Posterior vena cava (tissue), 2 donors: Measurements from ENCODE around the gene NTRK2. TPM values are rescaled to one million over a fixed set of nuclear protein-coding genes. Genes with fewer than 3 reads are reported as not detected.
"Not testable (repeated sequence)": the region's sequence is repeated elsewhere in the genome, so short reads cannot be mapped to it uniquely, and the experiment has no call there.

Experiments used
- DNase-seq: peaks from one replicate; pipeline ENCODE4 v3.0.0-alpha.2; 2020; ENCODE audit warnings: low spot score
- intact Hi-C, 2 donors: fragments of 100-400 bp; cut with DNase I; formaldehyde crosslinking; loops; one replicate each; pipeline versions ENCODE4 v1.14.1 to v1.14.2; 2022 to 2023
- total RNA-seq, 2 donors: library from RNA; stranded (reverse); fragmentation: NEBNext Ultra II Directional; extraction: Animal tissue kit (Norgen Biotek cat#: 25700); gene quantifications; one replicate each; pipeline ENCODE4 v1.2.1, GENCODE V29; 2021
- donor health status: DM: yes; HTN: yes; CAD: no.
- donor health status: DM: yes; HTN: yes; CAD: no.

The NTRK2 gene
- total RNA-seq, 2 donors from 2014 or later = 19.2 to 43.8 TPM

DNA sequence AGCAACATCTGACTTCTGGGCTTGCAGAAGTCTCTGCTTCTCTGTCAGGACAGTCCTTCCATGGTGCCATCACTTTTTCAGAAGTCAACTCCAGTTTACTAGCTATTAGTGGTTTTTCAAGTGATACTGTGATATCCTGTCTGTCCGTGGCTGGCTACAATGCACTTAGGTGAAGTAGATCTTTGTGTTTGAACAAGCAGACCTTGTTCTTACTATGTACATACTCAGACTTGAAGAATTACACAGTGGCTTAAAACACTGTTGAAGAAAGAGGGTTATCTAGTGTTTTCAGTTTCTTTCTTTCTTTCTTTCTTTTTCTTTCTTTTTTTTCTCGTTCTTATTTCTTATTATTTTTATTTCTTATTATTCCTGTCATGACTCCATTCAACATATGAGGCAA is 228.7 kb downstream of the NTRK2 start:
- no peak for DNase-seq
- intact Hi-C loops = no loop called here

DNA sequence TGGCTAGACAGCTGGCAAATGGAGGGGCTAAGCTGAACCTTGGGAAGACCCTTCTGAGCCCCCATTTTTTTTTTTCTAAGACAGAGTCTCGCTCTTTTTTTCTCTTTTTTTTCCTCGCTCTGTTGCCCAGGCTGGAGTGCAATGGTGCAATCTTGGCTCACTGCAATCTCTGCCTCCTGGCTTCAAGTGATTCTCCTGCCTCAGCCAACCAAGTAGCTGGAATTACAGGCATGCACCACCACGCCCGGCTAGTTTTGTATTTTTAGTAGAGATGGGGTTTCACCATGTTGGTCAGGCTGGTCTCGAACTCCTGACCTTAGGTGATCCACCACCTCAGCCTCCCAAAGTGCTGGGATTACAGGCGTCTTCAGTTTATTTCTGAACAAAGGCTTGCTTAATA is 229.1 kb downstream of the NTRK2 start:
- DNase-seq = not testable (repeated sequence)

DNA sequence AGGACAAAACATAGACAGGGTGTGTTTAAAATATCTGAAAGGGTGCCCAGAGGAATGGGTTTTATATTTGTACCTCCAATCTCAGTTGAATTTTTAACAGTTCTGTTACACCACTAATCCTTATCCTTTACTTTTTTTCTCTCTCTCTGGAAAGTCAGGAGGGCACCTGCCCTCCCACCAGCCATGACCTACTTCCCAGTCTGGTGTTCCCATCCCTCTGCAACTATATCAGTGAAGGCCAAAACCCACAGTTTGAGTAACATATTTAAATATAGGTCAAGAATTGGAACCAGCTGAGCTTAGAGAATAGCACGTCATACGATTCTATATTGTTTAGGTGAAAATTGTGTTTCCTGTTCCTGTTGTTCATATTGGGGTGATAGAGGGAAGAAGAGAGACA is 229.8 kb downstream of the NTRK2 start:
- DNase-seq = no peak
- intact Hi-C loops = no loop called here

More for the DNA sequence above, 229.1 kb downstream of the NTRK2 start:
- intact Hi-C loops = not testable (repeated sequence)

DNA sequence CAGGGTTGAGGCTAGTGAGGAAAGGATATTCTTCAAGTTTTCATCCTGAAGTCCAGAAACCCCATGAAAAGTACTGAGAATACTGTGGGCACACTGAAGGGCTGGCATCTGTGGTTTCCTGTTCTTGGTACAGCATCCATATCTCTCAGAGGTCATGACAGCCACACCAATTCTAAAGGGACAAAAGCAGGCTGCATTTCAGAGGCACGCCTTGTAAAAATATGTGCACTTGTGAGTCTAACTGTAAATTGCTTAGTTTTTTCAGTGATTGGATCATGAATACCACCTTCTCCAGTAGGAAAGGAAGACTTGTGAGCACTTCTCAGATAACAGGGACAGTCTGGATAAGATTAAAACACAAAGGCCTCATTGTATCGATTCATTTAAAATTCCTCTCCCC is 230.9 kb downstream of the NTRK2 start:
- intact Hi-C loops = no loop called here
- no peak for DNase-seq

DNA sequence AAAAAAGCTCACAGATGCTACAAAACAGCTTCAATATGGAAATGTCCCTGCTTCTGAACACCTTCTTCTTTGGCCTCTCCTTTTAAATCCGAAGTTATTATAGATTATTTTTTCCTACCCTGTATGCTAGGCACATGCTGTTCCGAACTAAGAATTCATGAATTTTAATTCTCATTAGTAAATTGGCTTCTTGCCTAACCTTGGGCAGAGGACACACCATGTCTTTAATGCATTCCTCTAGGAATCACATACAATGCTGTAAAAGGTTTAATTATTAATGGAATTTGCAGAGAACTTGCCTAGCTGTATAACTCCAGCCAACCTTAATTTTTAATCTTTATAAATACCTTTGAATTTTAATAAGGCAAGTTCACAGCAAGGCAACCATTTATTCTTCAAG is 234.4 kb downstream of the NTRK2 start:
- intact Hi-C loops = no loop called here

DNA sequence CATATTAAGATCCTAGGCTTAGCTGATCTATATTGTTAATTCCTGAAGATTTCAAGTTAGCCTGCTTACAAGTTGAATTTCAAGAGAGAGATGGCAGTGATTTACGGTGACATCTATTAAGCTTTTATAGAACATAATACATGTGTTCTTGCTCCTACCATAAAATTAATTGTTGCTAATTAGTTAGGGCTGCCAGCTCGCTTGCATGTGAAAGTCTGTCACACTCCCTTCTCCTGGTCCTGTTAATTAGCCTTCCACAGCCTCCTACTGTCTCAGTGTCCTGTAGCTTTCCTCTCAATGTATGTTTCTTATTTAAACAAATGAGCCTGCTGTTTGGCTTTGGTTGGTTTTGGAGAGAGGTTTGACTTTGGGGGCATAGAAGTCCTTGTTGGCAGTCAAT is 247.2 kb downstream of the NTRK2 start:
- intact Hi-C loops = no loop called here
- no peak for DNase-seq

More for the DNA sequence above, 234.4 kb downstream of the NTRK2 start:
- no peak for DNase-seq

DNA sequence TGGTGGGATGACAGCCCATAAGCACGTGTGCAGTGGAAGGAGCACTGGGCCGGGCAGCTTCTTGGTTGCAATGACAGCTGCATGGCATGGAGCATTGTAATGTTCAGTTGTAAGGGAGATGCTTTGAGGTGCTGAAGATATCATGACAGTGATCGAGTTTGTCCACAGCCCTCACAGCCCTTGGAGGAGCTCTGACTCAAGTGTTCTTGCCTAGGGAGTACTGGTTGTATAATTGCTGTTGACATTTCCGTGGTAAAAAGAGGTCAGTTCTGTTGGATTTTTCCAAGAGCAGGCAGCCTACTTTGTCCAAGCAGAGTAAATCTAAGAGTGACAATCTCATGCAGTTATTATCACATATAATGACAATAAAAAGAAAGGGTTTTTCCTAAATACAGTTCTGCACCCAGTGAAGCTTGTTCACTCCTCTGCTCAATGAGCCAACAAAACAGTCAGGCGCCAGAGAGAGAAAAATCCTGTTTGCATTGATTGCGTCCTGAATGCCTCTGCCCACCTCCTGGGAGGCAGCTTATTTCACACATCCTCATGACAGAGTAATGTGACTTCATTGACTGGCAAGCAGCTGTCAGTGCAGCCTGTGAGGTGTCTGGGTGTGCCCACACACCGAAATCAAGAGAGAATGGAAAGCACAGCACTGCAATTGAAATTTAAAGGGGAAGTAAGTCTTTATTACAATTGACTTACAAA is 248.0 kb downstream of the NTRK2 start:
- no peak for DNase-seq
- intact Hi-C loops = no loop called here

DNA sequence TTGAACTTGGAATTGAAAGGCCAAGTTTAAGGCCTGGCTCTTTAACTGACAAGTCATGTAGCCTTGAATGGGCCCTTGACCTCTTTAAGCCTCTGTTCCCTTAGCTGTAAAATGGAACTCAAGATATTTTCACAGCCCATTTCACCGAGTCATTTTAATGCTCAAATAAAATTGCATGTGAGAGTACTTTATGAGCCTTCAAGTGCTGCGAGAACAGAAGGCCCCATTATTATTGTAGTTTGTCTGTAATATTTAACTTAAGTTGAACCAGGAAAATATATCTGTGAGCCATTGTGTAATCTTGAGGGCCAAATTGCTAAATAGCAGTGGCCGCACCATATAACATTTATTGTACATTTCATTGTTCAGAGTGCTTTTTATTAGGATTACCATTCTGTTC is 249.9 kb downstream of the NTRK2 start:
- no peak for DNase-seq
- intact Hi-C loops = no loop called here

DNA sequence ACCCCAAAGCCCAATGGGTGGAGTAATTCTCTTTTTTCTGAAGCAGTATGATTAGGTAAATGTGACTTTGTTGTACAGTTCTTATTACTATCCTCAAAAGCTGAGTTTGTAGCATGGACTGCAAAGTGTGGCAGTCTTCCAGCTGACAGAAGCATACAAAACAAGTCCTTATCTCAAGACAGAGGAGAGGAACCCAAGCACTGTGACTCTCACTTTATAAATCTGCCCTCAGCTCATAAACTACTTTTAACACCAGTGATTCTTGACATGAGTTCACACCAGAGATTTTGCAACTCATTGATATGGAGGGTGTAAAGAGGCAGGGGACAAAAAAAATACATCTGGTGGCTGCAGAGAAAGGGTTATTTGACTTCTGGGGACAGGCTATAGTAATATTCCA is 251.6 kb downstream of the NTRK2 start:
- DNase-seq = no peak
- intact Hi-C loops = no loop called here

DNA sequence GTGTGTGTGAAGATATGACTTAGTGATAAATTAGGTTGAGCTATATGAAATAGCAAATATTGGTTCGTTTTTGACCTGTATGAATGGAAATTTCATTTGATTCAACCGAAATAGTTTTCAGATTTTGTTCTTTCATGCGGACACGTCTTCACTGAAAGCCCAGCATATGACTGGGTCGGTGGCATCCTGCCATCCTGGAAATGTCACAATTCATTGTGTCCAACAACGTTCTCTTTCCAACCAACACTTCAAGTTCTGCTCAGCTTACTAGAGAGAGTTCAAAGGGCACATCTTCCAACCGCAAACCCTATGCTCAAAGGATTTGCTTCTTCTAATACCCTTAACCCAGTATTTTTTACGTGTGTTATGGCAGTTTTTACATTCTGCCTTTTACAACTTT is 252.5 kb downstream of the NTRK2 start:
- intact Hi-C loops = no loop called here
- DNase-seq = no peak

DNA sequence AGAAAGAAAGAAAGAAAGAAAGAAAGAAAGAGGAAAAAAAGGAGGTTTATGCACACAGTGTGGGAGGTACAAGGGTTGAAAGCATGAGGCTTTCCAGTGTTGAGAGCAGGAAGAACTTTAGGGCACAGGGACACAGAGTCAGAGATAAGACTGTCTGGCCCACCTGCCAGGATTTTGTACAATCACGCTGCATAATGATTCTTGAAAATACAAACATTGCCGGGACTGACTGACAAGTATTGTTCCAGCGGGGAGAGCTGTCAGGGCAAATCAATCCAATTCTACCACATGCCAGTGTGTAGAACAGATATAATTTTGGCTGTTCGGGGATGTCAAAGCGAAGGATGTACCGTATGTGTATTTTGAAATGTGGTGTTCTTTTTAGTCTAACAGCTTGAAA is 254.7 kb downstream of the NTRK2 start:
- DNase-seq = no peak
- intact Hi-C loops = no loop called here

DNA sequence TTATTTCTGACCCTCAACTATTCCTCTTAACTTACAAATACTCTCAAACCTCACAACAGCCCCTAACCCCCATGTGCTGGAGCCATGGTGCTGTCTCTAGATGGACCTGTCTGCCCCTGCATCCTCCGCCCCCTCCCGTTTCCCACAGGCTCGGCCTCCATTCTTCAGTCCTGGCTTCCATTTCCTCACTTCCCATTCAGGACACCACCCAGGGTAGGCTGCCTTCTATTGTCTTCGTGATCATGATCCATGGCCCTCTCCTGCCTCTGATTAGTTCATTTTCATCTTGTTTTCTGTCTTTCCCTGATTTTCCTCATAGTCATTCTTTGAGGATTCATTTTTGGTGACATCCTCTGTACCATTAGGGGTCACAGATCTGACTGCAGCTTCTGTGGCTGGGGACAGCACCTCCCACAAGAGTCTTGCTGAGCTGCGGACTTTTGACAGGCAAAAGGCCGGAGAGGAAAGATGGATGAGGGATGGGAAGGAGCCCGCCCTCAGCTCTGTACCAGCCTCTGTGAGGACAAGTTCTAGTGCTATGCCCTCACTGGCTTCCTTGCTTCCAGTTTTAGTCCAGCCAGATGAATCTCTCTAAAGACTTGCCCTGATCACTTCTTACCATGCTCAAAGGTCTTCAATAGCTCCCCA is 255.8 kb downstream of the NTRK2 start:
- no peak for DNase-seq
- intact Hi-C loops = no loop called here

DNA sequence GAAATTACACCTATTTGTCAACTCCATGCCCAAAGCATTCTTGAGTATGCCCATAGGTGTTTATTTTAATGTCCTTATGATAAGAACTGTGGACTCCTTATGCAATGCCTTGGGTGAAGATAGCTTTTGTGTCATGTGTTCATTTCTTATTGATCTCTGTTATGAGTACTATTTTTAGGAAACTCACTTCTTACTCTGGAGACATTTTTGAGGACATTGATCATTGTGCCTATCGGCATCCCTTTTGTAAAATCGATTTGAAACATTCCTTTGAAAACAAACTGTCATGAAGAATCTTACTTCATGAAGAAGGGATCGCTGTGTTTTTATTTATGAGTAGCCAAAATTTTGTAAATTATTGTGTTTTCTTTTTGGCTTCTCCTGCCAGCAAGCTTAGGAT is 257.3 kb downstream of the NTRK2 start:
- intact Hi-C loops = no loop called here
- no peak for DNase-seq

DNA sequence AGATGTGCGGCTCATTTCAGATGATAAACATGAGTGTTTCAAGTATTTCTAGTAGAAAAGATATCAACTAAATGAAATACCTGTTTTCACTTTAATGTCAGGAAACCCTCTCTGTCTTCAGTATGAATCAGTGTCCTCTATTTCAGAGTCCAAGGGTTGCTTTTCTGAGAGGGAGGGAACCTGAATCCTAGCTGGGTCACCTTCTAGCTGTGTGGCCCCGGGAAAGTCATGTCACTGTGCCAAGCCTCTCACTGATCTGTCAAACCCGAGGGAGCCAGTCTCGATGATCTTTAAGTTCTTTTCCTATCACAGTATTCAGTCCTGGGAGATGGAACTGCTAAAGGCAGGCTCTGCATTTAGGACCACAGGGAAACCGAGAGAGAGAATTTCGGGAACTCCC is 258.9 kb downstream of the NTRK2 start:
- intact Hi-C loops = no loop called here
- no peak for DNase-seq

DNA sequence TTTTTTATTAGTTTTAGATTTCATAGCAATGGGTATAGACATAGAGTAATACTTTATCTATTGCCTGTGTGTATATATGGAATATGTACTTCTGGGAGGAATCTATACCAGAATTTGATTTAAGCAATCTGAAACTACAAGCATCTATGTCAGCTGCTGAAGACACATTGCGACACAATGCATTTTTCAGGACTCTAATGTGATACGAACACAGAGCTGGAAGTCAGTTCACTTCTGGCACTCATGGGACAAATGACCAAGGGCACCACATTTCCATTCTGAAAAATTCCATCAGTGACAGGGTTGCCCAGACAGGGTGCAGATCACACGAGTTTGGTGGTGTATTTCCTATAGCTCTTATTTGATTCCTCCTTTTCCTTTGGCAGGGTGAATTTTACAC is 259.5 kb downstream of the NTRK2 start:
- intact Hi-C loops = no loop called here
- no peak for DNase-seq

DNA sequence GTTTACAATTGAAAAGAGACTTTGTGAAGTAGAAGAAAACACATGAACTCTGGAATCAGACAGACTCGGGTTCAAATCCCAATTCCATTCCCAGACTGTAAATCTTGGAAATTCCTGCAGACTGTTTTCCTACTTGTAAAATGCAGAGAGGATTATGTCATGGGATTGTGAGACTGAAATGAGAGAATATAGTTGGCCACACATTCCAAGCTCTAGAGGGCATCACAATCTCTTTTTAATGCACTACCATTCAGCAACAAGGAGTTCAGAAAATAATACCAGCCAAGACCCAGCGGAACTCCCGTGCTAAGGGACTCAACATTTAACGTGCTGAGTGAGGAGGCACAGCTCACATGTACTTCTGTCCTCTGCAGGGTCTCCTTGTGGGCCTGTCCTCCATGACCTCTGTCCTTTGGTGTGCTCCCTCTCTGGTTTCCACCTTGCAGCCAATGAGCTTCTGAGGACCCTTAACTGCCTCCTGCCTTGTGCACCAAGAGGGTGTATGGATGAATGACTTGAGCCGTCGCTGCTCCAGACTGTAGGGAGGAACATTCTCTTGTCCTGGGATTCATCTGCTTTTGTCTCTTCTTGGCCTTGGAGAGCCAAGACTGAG is 263.5 kb downstream of the NTRK2 start:
- no peak for DNase-seq
- intact Hi-C loops = no loop called here

DNA sequence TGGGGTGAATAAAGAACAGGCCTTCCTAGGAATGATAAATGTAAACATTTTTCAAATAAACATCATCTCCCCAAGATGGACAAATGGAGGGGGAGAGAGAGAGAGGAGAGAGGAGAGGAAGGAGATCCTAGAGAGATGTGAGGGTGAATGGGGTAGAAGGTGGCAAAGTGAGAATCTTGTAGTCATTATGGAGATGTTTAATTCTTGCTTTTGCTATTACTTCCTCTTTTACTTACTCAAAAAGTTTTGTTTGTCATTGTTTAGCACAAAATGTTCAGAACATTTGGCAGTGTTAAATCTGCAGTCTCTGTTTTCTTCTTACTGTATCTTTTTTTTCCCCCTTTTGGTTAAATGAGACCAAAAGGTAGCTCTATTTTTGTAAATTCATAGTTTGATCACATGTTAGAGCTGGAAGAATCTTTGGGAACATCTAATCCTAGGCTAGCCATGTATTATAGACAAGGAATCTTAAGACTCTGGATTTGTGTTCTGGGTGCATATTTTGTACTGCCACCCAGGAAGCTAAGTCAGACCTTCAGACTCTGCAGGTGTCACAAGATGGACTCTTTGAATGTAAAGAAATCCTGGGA is 266.1 kb downstream of the NTRK2 start:
- intact Hi-C loops = no loop called here
- no peak for DNase-seq

DNA sequence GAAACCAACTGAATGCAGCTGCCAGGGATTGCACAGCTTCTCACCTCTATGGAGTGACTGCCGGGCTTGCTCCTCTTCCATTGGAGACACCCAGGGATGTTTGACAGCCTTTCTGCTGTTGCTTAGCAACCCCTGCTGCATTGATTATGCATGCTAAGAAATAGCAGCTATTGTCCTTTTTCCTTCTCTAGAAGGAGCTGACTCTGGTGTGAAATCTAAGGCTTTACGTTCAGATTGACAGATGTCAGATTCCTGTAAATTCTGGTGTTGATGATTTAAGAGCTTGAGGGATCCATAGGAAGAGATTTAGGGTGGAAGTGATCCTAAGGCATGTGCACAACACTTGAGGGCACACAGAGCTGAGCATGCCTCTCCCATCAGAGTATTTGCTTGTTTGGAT is 267.7 kb downstream of the NTRK2 start:
- intact Hi-C loops = no loop called here
- no peak for DNase-seq

DNA sequence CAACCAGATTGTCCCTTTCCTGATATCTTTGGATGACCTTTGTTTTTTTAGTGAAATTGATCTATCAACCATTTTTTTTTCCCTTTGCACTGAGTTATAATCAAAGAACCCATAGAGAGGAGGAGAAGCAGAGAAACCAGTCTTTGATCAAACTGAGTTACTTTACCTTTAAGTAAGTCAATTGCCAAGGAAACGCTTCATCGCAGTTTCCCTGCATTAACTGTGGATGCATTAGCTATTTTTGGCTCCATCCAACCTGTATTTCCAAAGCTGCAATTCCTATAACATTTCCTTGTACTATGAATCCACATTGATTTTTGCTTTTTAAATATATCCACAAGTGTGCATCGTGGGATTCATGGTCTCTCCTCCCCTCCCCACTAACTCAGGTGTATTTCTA is 268.1 kb downstream of the NTRK2 start:
- DNase-seq = no peak
- intact Hi-C loops = no loop called here

DNA sequence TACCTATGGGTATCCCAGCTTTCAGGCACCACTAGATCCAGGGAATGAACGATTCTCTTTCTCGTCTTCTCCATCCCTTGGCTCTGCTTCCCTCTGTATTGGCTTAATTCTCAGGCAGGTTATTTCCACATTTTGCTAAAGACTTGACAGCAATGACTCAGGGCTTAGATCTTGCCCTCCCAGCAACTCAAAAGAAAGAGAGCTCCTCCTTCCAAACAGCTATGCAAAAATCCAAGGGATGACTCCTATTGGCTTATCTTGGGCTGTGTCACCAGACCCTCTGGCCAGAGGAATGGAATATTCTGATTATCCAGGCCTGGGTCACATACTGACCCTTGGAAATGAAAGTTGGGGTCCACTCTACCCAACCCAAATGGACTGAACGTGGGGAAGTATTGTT is 270.2 kb downstream of the NTRK2 start:
- no peak for DNase-seq
- intact Hi-C loops = no loop called here

DNA sequence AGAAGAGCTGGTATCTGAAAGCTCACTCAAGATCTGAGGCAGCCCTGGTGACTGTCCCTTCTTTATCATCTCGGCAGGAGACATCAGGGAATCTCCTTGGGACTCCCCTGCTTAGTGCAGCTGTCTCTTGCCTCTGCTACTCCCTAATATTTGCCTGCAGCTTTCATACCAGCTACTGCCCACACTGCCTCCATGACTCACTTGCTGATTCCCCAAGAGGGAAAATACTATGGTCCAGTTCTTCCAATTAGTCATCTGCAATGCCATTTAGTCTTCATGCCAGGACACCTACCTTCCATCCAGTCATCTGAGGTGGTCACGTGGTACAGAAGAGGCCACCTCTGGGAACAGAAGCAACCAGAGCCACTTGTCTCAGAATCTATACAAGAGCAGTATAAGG is 270.8 kb downstream of the NTRK2 start:
- DNase-seq = no peak
- intact Hi-C loops = no loop called here
